ENCODE data around the gene LGI4.

DNA sequence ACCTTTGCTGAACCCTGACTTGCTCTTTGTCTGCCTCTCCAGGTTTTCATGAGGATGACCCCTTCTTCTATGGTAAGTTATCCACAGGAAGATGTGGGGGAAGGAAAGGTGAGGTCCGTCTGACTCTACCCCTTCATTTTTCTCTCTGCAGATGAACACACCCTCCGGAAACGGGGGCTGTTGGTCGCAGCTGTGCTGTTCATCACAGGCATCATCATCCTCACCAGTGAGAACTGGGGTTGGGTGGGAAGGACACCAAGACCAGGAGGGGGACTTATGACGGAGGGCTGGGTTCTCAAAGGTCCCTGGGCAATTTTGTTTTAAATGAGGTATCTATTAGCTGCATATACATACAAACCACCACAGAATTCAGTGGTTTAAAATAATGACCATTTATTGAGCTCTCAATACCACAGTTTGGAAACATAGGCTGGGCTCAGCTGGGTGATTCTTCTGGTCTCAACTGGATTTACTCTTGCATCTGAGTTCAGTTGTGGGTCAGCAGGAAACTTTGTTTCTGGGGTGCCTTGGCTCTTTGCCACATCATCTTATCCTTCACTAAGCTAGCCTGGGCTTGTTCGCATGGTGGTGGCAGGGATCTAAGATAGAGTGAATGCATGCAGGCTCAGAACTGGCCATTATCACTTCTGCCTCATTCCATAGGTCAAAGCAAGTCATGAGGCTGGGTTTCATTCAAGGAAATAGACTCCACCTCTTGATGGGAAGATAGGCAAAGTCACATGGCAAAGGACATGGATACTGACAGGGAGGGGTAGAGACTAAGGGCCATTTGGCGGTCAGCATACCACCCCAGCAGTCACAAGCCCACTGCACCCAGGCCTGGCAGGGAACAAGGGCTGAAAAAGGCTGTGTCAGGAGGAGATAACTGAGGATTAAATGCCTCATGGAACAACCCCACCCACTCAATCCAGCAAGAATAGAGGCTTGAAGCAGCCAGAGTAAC is 31.5 kb upstream of the LGI4 start:
- TF ChIP-seq CTCF (IDR thresholded peaks at IDR 0.05 in 2 of 3, conservative IDR thresholded peaks at IDR 0.05 in 1 of 3; ENCODE audit: borderline replicate concordance in 1 of 3, insufficient read depth in 1 of 3, low read depth in 2 of 3, low read length in 2 of 3): no peak
- no peak for TF ChIP-seq TCF7L2 (IDR thresholded peaks at IDR 0.05; ENCODE audit: borderline replicate concordance, extremely low read depth, insufficient read depth, insufficient read length)
- no peak for TF ChIP-seq POLR2AphosphoS5 (IDR thresholded peaks at IDR 0.05; ENCODE audit: low read depth, low read length)
- TF ChIP-seq EZH2phosphoT487 (IDR thresholded peaks at IDR 0.05; ENCODE audit: borderline replicate concordance): no peak
- no peak for TF ChIP-seq YY1 (IDR thresholded peaks at IDR 0.05; ENCODE audit: extremely low read depth, insufficient replicate concordance, low read depth, low read length)
- TF ChIP-seq, protein P1, sequence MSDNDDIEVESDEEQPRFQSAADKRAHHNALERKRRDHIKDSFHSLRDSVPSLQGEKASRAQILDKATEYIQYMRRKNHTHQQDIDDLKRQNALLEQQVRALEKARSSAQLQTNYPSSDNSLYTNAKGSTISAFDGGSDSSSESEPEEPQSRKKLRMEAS (IDR thresholded peaks at IDR 0.05): no peak
- TF ChIP-seq, protein P2, sequence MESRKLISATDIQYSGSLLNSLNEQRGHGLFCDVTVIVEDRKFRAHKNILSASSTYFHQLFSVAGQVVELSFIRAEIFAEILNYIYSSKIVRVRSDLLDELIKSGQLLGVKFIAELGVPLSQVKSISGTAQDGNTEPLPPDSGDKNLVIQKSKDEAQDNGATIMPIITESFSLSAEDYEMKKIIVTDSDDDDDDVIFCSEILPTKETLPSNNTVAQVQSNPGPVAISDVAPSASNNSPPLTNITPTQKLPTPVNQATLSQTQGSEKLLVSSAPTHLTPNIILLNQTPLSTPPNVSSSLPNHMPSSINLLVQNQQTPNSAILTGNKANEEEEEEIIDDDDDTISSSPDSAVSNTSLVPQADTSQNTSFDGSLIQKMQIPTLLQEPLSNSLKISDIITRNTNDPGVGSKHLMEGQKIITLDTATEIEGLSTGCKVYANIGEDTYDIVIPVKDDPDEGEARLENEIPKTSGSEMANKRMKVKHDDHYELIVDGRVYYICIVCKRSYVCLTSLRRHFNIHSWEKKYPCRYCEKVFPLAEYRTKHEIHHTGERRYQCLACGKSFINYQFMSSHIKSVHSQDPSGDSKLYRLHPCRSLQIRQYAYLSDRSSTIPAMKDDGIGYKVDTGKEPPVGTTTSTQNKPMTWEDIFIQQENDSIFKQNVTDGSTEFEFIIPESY (IDR thresholded peaks at IDR 0.05; ENCODE audit: extremely low read depth, insufficient replicate concordance, low read length): no peak
